Endodermal cell (in vitro differentiated cells): Measurements from ENCODE around the gene UVRAG. TPM values are rescaled to one million over a fixed set of nuclear protein-coding genes. Genes with fewer than 3 reads are reported as not detected.

Source experiments
- DNase-seq: peaks from one replicate; pipeline ENCODE4 v3.0.0-alpha.2; 2017
- H3K27ac ChIP-seq: 2 replicates; pipeline ENCODE4 v1.5.1; 2013; ENCODE audit warnings: mild to moderate bottlenecking, low read depth, low read length, moderate library complexity
- H3K27me3 ChIP-seq: 2 replicates; pipeline ENCODE4 v1.6.1; 2013; ENCODE audit warnings: mild to moderate bottlenecking, low read length, moderate library complexity; ENCODE audit not compliant: insufficient read depth, control insufficient read depth, poor library complexity, severe bottlenecking
- H3K36me3 ChIP-seq: 2 replicates; pipeline ENCODE4 v1.7.0; 2013; ENCODE audit warnings: mild to moderate bottlenecking, low read length, moderate library complexity; ENCODE audit not compliant: control insufficient read depth, insufficient read depth
- H3K4me1 ChIP-seq: one replicate; pipeline ENCODE4 v1.7.0; 2013; ENCODE audit warnings: low read length; ENCODE audit not compliant: control insufficient read depth, insufficient read depth
- H3K4me3 ChIP-seq: 2 replicates; pipeline ENCODE4 v1.5.1; 2013; ENCODE audit warnings: mild to moderate bottlenecking, low read length, moderate library complexity
- H3K9ac ChIP-seq: 2 replicates; pipeline ENCODE4 v1.6.1; 2013; ENCODE audit warnings: mild to moderate bottlenecking, low read length, moderate library complexity; ENCODE audit not compliant: poor library complexity, severe bottlenecking; ENCODE audit errors: extremely low read depth
- H3K9me3 ChIP-seq: 2 replicates; pipeline ENCODE4 v1.6.1; 2013; ENCODE audit warnings: mild to moderate bottlenecking, low read length, moderate library complexity; ENCODE audit not compliant: control insufficient read depth
- H3K27ac Mint-ChIP-seq: 2 replicates; pipeline ENCODE4 v1.8.0; 2020; ENCODE audit warnings: mixed read lengths
- H3K27me3 Mint-ChIP-seq: 2 replicates; pipeline ENCODE4 v1.8.0; 2021; ENCODE audit warnings: mild to moderate bottlenecking, mixed read lengths; ENCODE audit not compliant: insufficient read depth
- H3K36me3 Mint-ChIP-seq: 2 replicates; pipeline ENCODE4 v1.8.0; 2020; ENCODE audit warnings: low read depth, mixed read lengths
- H3K4me1 Mint-ChIP-seq: 2 replicates; pipeline ENCODE4 v1.8.0; 2020; ENCODE audit warnings: mixed read lengths
- H3K4me3 Mint-ChIP-seq: 2 replicates; pipeline ENCODE4 v1.8.0; 2020; ENCODE audit warnings: mild to moderate bottlenecking, moderate library complexity, mixed read lengths
- H3K9me3 Mint-ChIP-seq: 2 replicates; pipeline ENCODE4 v1.8.0; 2020; ENCODE audit warnings: mild to moderate bottlenecking, mixed read lengths
- CTCF ChIP-seq: fragments of 200-600 bp; sonication (generic); conservative IDR thresholded peaks from 2 replicates; pipeline ENCODE4 v1.5.0; 2021; ENCODE audit warnings: antibody characterized with exemption, mild to moderate bottlenecking
- WGBS, 2 experiments: methylation state at CpG; one replicate each; pipeline versions ENCODE4 v1.1.5 to v1.1.7; 2013; ENCODE audit warnings: missing lambda C conversion rate in 2 of 2, mixed read lengths in 1 of 2; ENCODE audit not compliant: insufficient coverage in 1 of 2, insufficient read length in 1 of 2; 5-methylcytosine and 5-hydroxymethylcytosine counted together
- total RNA-seq, 2 donors: library from RNA; stranded (reverse); fragmentation: NEBNext Ultra II Directional in 1 of 2; extraction: Animal tissue kit (Norgen Biotek cat#: 25700) in 1 of 2; gene quantifications; 2 replicates in 1 of 2; 3 replicates in 1 of 2; pipeline ENCODE4 v1.2.1, GENCODE V29; 2021

UVRAG gene
- total RNA-seq, 2 donors from 2014 or later: 19.7 to 34.9 TPM

- Histone ChIP-seq H3K4me3 (no peak overlapping the region), H3K9me3 (no peaks in the 10 kb centered on the region), H3K36me3 (no peaks in the 10 kb centered on the region), H3K27me3 (no peaks in the 10 kb centered on the region), H3K4me1 (no peaks in the 10 kb centered on the region), H3K9ac (no peak overlapping the region), H3K27ac (no peak overlapping the region)
- H3K36me3 Mint-ChIP-seq: peaks cover 10% of the 10 kb centered on the region
- no peaks in the 10 kb centered on the region for H3K9me3 Mint-ChIP-seq
- no peak overlapping the region for H3K4me3 Mint-ChIP-seq
- no peak for TF ChIP-seq CTCF
- WGBS, 2 experiments: 95% methylated on average over 3 of the region's 3 CpGs; no CpG with 5 or more reads in 1 of the 2 experiments
- peaks cover 12% of the 10 kb centered on the region for H3K4me1 Mint-ChIP-seq
- no peak for DNase-seq
- no peaks in the 10 kb centered on the region for H3K27me3 Mint-ChIP-seq
- no peak overlapping the region for H3K27ac Mint-ChIP-seq
These were observed 73.4 kb downstream of the UVRAG start for GRCh38 chr11:75888416-75888815.

GRCh38 chr11:75891947-75892739, 77.1 kb downstream of the UVRAG start:
- H3K36me3 Mint-ChIP-seq: peaks cover 10% of the 10 kb centered on the region

DNA sequence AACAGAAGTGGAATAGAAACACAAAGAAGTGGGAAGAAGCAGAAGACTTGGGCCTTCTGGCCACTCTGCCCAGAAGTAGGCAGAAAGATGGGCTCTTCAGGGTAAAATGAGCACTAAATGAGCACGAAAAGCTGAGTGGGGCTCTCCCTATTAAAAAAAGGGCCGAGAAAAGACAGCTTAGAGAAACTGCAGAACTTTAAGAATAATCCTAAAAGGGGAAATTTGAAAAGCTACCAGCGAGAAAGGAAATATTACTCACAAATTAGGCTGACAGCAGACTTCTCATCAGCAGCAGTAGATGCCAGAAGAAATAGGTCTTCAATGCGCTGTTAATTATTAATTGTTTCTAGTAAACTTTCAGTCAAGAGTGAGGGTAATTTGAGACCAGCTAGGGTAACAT, 78.2 kb downstream of the UVRAG start:
- H3K4me3 ChIP-seq: no peak overlapping the region
- no peak for DNase-seq
- no peaks in the 10 kb centered on the region for H3K9me3 Mint-ChIP-seq
- H3K36me3 Mint-ChIP-seq: peaks cover 10% of the 10 kb centered on the region
- no peak for TF ChIP-seq CTCF
- H3K27ac Mint-ChIP-seq: no peak overlapping the region
- peaks cover 12% of the 10 kb centered on the region for H3K4me1 Mint-ChIP-seq
- no peaks in the 10 kb centered on the region for H3K36me3 ChIP-seq
- H3K27me3 ChIP-seq: no peaks in the 10 kb centered on the region
- H3K4me1 ChIP-seq: no peaks in the 10 kb centered on the region
- 95 to 96% methylated on average over 3 to 4 of the region's 4 CpGs for WGBS, 2 experiments
- no peak overlapping the region for H3K9ac ChIP-seq
- H3K4me3 Mint-ChIP-seq: no peak overlapping the region
- H3K9me3 ChIP-seq: no peaks in the 10 kb centered on the region
- H3K27ac ChIP-seq: no peak overlapping the region
- no peaks in the 10 kb centered on the region for H3K27me3 Mint-ChIP-seq

More at GRCh38 chr11:75891947-75892739, 77.1 kb downstream of the UVRAG start:
- Mint-ChIP-seq H3K27ac (no peak overlapping the region), H3K27me3 (no peaks in the 10 kb centered on the region), H3K9me3 (no peaks in the 10 kb centered on the region), H3K4me3 (no peak overlapping the region), H3K4me1 (peaks cover 12% of the 10 kb centered on the region)
- Histone ChIP-seq H3K27ac (no peak overlapping the region), H3K36me3 (no peaks in the 10 kb centered on the region), H3K9ac (no peak overlapping the region), H3K9me3 (no peaks in the 10 kb centered on the region), H3K27me3 (no peaks in the 10 kb centered on the region), H3K4me1 (no peaks in the 10 kb centered on the region), H3K4me3 (no peak overlapping the region)
- no peak for DNase-seq
- TF ChIP-seq CTCF: no peak
- 95 to 100% methylated on average over 1 to 6 of the region's 6 CpGs for WGBS, 2 experiments
